HepG2 (cell line): ENCODE results near the gene PLIN4. TPM values are rescaled to one million over a fixed set of nuclear protein-coding genes. Genes with fewer than 3 reads are reported as not detected.

Source experiments
- ATAC-seq: fragments of 200-7000 bp; cut with Tn5 transposase; 3 replicates; pipeline ENCODE4 v1.9.1; 2020; ENCODE audit warnings: mild to moderate bottlenecking, moderate library complexity
- BruUV-seq: library from RNA; stranded (reverse); fragments of 400-500 nt; replicated peaks from 2 replicates; lab custom pipeline; 2021; lab: Mats Ljungman, UMichigan
- CTCF ChIA-PET: fragments of 300-600 bp; formaldehyde crosslinking; extraction: SDS; loops from one replicate; lab custom pipeline; 2021; ENCODE audit warnings: low total read pairs, inconsistent platforms, low intra/inter-chr PET ratio; lab: Yijun Ruan, JAX
- POLR2A ChIA-PET: fragments of 350-600 bp; sonication (Branson Sonifier 250); formaldehyde crosslinking; loops from one replicate; lab custom pipeline; 2020; ENCODE audit warnings: antibody characterized with exemption, inconsistent platforms; lab: Yijun Ruan, JAX
- DNase-seq: peaks from one replicate; pipeline ENCODE4 v3.0.0-alpha.2; 2015; ENCODE audit warnings: low spot score
- FAIRE-seq: peaks from 3 replicates; lab custom pipeline; 2011; peaks lifted over from hg19 to GRCh38; lab: Jason Lieb, UNC
- H2AFZ ChIP-seq: one replicate; pipeline ENCODE4 v1.6.1; 2011; ENCODE audit warnings: low read length, inconsistent platforms
- H3K27ac ChIP-seq: fragments of 300-600 bp; 3 replicates; pipeline ENCODE4 v1.8.0; 2011; ENCODE audit warnings: mixed run types, mild to moderate bottlenecking, mixed read lengths, low read length, inconsistent platforms; ENCODE audit not compliant: insufficient read depth; ENCODE audit errors: extremely low read length
- H3K27me3 ChIP-seq, 2 experiments: fragments of 200-600 bp in 1 of 2; 2 replicates in 1 of 2; 3 replicates in 1 of 2; pipeline versions ENCODE4 v1.6.0 to v1.8.0; 2011; ENCODE audit warnings: low read length in 2 of 2, mild to moderate bottlenecking in 2 of 2, moderate library complexity in 2 of 2, inconsistent platforms in 1 of 2; ENCODE audit not compliant: insufficient read depth in 2 of 2, control insufficient read depth in 1 of 2
- H3K36me3 ChIP-seq, 2 experiments: fragments of 200-600 bp in 1 of 2; replicated peaks in 1 of 2; 2 replicates in 1 of 2; 3 replicates in 1 of 2; pipeline versions ENCODE4 v1.5.1 to v1.8.0; 2011; ENCODE audit warnings: low read length in 2 of 2, inconsistent platforms in 1 of 2; ENCODE audit not compliant: insufficient read depth in 2 of 2, control insufficient read depth in 1 of 2
- H3K4me1 ChIP-seq: 2 replicates; pipeline ENCODE4 v1.5.1; 2012; ENCODE audit warnings: low read length, inconsistent platforms; ENCODE audit not compliant: insufficient read depth
- H3K4me2 ChIP-seq: 2 replicates; pipeline ENCODE4 v1.6.0; 2011; ENCODE audit warnings: low read depth, low read length, inconsistent platforms
- H3K4me3 ChIP-seq, 3 experiments: fragments of 200-600 bp in 1 of 3; sonication (generic), shearing (Covaris generic) in 1 of 3; replicated peaks in 1 of 3; 2 replicates each; pipeline ENCODE4 v1.5.1; 2011 to 2016; ENCODE audit warnings: low read length in 3 of 3, inconsistent platforms in 2 of 3, low read depth in 2 of 3, mild to moderate bottlenecking in 2 of 3, control low read depth in 1 of 3, mixed read lengths in 1 of 3; ENCODE audit not compliant: insufficient read depth in 1 of 3
- H3K79me2 ChIP-seq: one replicate; pipeline ENCODE4 v1.6.1; 2011; ENCODE audit warnings: low read length, inconsistent platforms; ENCODE audit not compliant: insufficient read depth
- H3K9ac ChIP-seq: 2 replicates; pipeline ENCODE4 v1.6.0; 2011; ENCODE audit warnings: mild to moderate bottlenecking, low read depth, low read length, inconsistent platforms; ENCODE audit not compliant: insufficient read depth
- H3K9me3 ChIP-seq: 2 replicates; pipeline ENCODE4 v1.5.1; 2012; ENCODE audit warnings: mild to moderate bottlenecking, low read length
- H4K20me1 ChIP-seq: 2 replicates; pipeline ENCODE4 v1.6.0; 2011; ENCODE audit warnings: inconsistent platforms, mild to moderate bottlenecking, low read length, moderate library complexity; ENCODE audit not compliant: insufficient read depth
- AGO2 ChIP-seq: fragments of 200-400 bp; formaldehyde crosslinking; optimal IDR thresholded peaks from 2 replicates; pipeline ENCODE3; 2017; ENCODE audit warnings: mild to moderate bottlenecking, low read depth, low read length, moderate library complexity
- FOXK2 ChIP-seq: fragments of 450-650 bp; IDR thresholded peaks from 2 replicates; pipeline ENCODE4 v1.6.1; 2016
- NKX3-1 ChIP-seq: sonication (generic); formaldehyde crosslinking; IDR thresholded peaks from 2 replicates; pipeline ENCODE4 v1.5.0; 2020; ENCODE audit warnings: missing genetic modification reagents
- PCBP1 ChIP-seq: fragments of 200-400 bp; formaldehyde crosslinking; IDR thresholded peaks from 2 replicates; pipeline ENCODE4 v1.6.1; 2017; ENCODE audit warnings: mild to moderate bottlenecking, low read depth, low read length, borderline replicate concordance
- TBL1XR1 ChIP-seq: fragments of 150-350 bp; IDR thresholded peaks from 2 replicates; pipeline ENCODE4 v1.6.1; 2014; ENCODE audit warnings: borderline replicate concordance, low read length; ENCODE audit not compliant: partially characterized antibody
- U2AF2 ChIP-seq: fragments of 200-400 bp; formaldehyde crosslinking; IDR thresholded peaks from 2 replicates; pipeline ENCODE4 v1.6.1; 2017; ENCODE audit warnings: low read depth, mild to moderate bottlenecking, low read length
- ZFP36 ChIP-seq: fragments of 150-350 bp; IDR thresholded peaks from 2 replicates; pipeline ENCODE4 v1.6.1; 2018; ENCODE audit warnings: borderline replicate concordance, low read length, low read depth; ENCODE audit not compliant: partially characterized antibody
- ZFYVE20 ChIP-seq: sonication (generic); formaldehyde crosslinking; IDR thresholded peaks from 2 replicates; pipeline ENCODE4 v1.8.0; 2023; ENCODE audit warnings: low read depth, mild to moderate bottlenecking, moderate library complexity, missing genetic modification reagents, borderline replicate concordance
- ZMYM3 ChIP-seq: sonication (generic); formaldehyde crosslinking; IDR thresholded peaks from 2 replicates; pipeline ENCODE4 v1.5.1; 2020; ENCODE audit warnings: mild to moderate bottlenecking, missing genetic modification reagents
- ZNF136 ChIP-seq: sonication (generic); formaldehyde crosslinking; IDR thresholded peaks from 2 replicates; pipeline ENCODE4 v1.8.1; 2022; ENCODE audit warnings: low read depth, mild to moderate bottlenecking, moderate library complexity, missing genetic modification reagents
- ZNF629 ChIP-seq: sonication (generic); formaldehyde crosslinking; conservative IDR thresholded peaks from 2 replicates; pipeline ENCODE4 v1.5.0; 2020; ENCODE audit warnings: missing genetic modification reagents
- ZNF749 ChIP-seq: sonication (generic); formaldehyde crosslinking; IDR thresholded peaks from 2 replicates; pipeline ENCODE4 v1.8.0; 2022; ENCODE audit warnings: mild to moderate bottlenecking, missing genetic modification reagents, moderate library complexity, borderline replicate concordance
- WGBS: methylation state at CpG from one replicate; pipeline ENCODE4 v1.1.6; 2017; ENCODE audit warnings: low lambda C conversion rate; 5-methylcytosine and 5-hydroxymethylcytosine counted together
- in situ Hi-C: cut with HindIII; loops from 2 replicates; pipeline ENCODE4 v1.10.0; 2017; ENCODE audit warnings: low pct_unique_long_range_greater_than_20kb; ENCODE audit not compliant: extremely low pct_ligation_motif_present
- intact Hi-C: fragments of 100-400 bp; cut with micrococcal nuclease; formaldehyde crosslinking; loops from one replicate; pipeline ENCODE4 v1.10.0; 2022; ENCODE audit not compliant: unreplicated experiment
- polyA plus RNA-seq, 8 experiments: library from polyadenylated mRNA; depleted of rRNA in 3 of 8; stranded (reverse) in 7 of 8; unstranded in 1 of 8; fragments of >200 nt; fragmentation: Illumina TruSeq in 4 of 8; extraction: Trizol in 4 of 8; gene quantifications; 2 replicates each; pipeline versions ENCODE4 v1.2.1 to v1.2.3, GENCODE V29; 2011 to 2016; ENCODE audit warnings: low read depth in 4 of 8, missing spikeins in 1 of 8, mixed read lengths in 1 of 8; ENCODE audit not compliant: insufficient read depth in 1 of 8
- total RNA-seq, 5 experiments: library from RNA; depleted of rRNA; stranded (reverse); fragments of >200 nt; fragmentation: Illumina TruSeq; extraction: Trizol; gene quantifications; 2 replicates each; pipeline ENCODE4 v1.2.3, GENCODE V29; 2016; ENCODE audit warnings: low read depth in 1 of 5
- TF ChIP-seq, protein P1 (sequence below): sonication (generic); formaldehyde crosslinking; IDR thresholded peaks from 2 replicates; pipeline ENCODE4 v1.5.1; 2020; ENCODE audit warnings: mild to moderate bottlenecking, missing genetic modification reagents, moderate library complexity

The PLIN4 gene
- total and polyA plus RNA-seq, 2 of the 13 experiments (the other 11 are each of a cell fraction or from before 2014, with no cell fraction given): 1.1 to 1.3 TPM

DNA sequence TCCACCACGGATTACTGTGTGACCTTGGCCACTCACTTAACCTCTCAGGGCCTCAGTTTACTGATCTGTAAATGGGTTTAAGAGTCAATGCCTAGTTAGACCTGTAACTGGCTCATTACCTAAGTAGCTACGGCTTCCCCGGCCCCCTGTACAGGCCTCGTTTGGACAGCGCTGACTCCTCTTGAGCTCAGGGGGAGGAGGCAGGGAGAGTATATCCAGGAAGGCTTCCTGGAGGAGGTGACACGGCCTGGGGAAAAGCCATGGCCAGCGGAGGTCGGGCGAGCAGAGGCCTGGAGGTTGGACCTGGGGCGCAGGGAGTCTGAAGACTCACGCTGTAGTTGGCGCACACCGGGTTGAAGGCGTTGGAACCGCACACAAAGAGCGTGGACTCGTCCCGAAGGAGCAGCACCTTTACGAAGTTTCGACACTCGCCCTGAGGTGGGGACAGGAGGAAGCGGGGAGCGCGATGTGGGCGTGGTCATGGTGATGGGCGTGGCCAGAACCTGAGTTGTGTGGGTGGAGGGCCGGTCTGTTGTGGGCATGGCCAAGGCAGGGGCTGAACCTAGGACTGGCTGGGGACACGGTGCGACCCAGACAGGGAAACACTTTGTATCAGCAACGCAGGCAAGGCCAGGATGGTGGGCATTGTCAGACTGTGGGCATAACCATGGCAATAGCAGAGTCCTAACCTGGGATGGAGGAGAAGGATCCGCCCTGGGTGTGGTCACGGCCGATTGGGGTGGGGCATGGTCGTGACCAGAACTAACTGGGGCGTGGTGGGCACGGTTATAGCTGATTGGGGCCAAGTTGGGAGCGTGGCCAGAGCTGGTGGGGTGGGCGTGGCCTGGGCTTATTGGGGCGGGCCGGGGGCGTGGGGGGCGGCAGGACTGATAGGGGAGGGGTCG lies 37.6 kb upstream of the PLIN4 start:
- H4K20me1 ChIP-seq: peaks cover 9% of the 10 kb centered on the region; the same call in 1 of the 2 replicates
- peaks cover 6% of the 10 kb centered on the region for H3K79me2 ChIP-seq
- H3K4me1 ChIP-seq: no peaks in the 10 kb centered on the region
- intact Hi-C loops: no loop called here
- ChIA-PET CTCF (no interaction called here), POLR2A (interaction anchor here (1.4 kb wide), 1 partner anchor 21 kb away, joined by 4 read pairs; the partner anchor contains the start of gene PLIN5)
- H3K9me3 ChIP-seq: no peaks in the 10 kb centered on the region
- peaks cover 37 to 61% of the 10 kb centered on the region in 2 experiments for H3K36me3 ChIP-seq
- no peak overlapping the region for H3K27ac ChIP-seq
- no peak for DNase-seq
- H3K4me3 ChIP-seq: no peak overlapping the region
- FAIRE-seq: no peak
- H3K9ac ChIP-seq: no peak overlapping the region
- ATAC-seq: no peak
- whole genome bisulfite sequencing: 98% methylated on average over 43 of the region's 43 CpGs
- no peaks in the 10 kb centered on the region for H3K27me3 ChIP-seq
- no TSS peak for BruUV-seq
- in situ Hi-C loops: no loop called here
- no peak overlapping the region for H2AFZ ChIP-seq
- TF ChIP-seq, protein P1, sequence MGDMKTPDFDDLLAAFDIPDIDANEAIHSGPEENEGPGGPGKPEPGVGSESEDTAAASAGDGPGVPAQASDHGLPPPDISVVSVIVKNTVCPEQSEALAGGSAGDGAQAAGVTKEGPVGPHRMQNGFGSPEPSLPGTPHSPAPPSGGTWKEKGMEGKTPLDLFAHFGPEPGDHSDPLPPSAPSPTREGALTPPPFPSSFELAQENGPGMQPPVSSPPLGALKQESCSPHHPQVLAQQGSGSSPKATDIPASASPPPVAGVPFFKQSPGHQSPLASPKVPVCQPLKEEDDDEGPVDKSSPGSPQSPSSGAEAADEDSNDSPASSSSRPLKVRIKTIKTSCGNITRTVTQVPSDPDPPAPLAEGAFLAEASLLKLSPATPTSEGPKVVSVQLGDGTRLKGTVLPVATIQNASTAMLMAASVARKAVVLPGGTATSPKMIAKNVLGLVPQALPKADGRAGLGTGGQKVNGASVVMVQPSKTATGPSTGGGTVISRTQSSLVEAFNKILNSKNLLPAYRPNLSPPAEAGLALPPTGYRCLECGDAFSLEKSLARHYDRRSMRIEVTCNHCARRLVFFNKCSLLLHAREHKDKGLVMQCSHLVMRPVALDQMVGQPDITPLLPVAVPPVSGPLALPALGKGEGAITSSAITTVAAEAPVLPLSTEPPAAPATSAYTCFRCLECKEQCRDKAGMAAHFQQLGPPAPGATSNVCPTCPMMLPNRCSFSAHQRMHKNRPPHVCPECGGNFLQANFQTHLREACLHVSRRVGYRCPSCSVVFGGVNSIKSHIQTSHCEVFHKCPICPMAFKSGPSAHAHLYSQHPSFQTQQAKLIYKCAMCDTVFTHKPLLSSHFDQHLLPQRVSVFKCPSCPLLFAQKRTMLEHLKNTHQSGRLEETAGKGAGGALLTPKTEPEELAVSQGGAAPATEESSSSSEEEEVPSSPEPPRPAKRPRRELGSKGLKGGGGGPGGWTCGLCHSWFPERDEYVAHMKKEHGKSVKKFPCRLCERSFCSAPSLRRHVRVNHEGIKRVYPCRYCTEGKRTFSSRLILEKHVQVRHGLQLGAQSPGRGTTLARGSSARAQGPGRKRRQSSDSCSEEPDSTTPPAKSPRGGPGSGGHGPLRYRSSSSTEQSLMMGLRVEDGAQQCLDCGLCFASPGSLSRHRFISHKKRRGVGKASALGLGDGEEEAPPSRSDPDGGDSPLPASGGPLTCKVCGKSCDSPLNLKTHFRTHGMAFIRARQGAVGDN (CRISPR knock-in tag): 0 out of 2 replicates have a peak, but pooled peaks have one; percentile 9
- TF ChIP-seq PCBP1: 0 out of 2 replicates have a peak, but pooled peaks have one; percentile 22
- peak; percentile 61 for TF ChIP-seq AGO2
- no peak for TF ChIP-seq ZFYVE20 (CRISPR knock-in tag)
- TF ChIP-seq ZNF629: peak; percentile 75
- TF ChIP-seq NKX3-1 (CRISPR knock-in tag): no peak
- TF ChIP-seq TBL1XR1: no peak
- peak; percentile 61 for TF ChIP-seq ZMYM3 (CRISPR knock-in tag)
- 0 out of 2 replicates have a peak, but pooled peaks have one; percentile 5 for TF ChIP-seq ZNF749 (CRISPR knock-in tag)
- TF ChIP-seq FOXK2: no peak
- TF ChIP-seq ZNF136 (CRISPR knock-in tag): no peak
- TF ChIP-seq U2AF2: no peak
- TF ChIP-seq ZFP36: peak; percentile 61
- H3K4me2 ChIP-seq: no peak overlapping the region
